HG03066 (cell line): ENCODE results near the gene NUP153.
A peak's percentile ranks its signal among the peaks of the same experiment; 100 is the strongest.
"Not testable (repeated sequence)": the region's sequence is repeated elsewhere in the genome, so short reads cannot be mapped to it uniquely, and the experiment has no call there.

Experiments used
- ATAC-seq: cut with Tn5 transposase; IDR thresholded peaks from one replicate; pipeline ENCODE4 v1.9.1; 2021; ENCODE audit warnings: low read depth; ENCODE audit not compliant: unreplicated experiment

The NUP153 gene

GRCh38 chr6:17706580-17707370 lies at the start of gene NUP153:
Gene NUP153, minus strand, starts transcription at chr6:17706925. Its CDS starts 538 bp downstream, at chr6:17706387.
- ATAC-seq, result peak; percentile 50

- ATAC-seq, result no peak
Measured at GRCh38 chr6:17754254-17754653, 47.5 kb upstream of the NUP153 start.

GRCh38 chr6:17745324-17745723 lies 38.6 kb upstream of the NUP153 start:
- not testable (repeated sequence) for ATAC-seq

GRCh38 chr6:17744757-17745308 lies 38.1 kb upstream of the NUP153 start:
- not testable (repeated sequence) for ATAC-seq

GRCh38 chr6:17744019-17744756 lies 37.5 kb upstream of the NUP153 start:
- ATAC-seq, result no peak

- ATAC-seq, result no peak
Measured at GRCh38 chr6:17741507-17741906, 34.8 kb upstream of the NUP153 start.

GRCh38 chr6:17740559-17741220 lies 34.0 kb upstream of the NUP153 start:
- ATAC-seq, result no peak

- no peak for ATAC-seq
Measured at GRCh38 chr6:17737704-17738252, 31.1 kb upstream of the NUP153 start.

GRCh38 chr6:17735311-17735710 lies 28.6 kb upstream of the NUP153 start:
- ATAC-seq, result not testable (repeated sequence)

GRCh38 chr6:17730078-17730704 lies 23.5 kb upstream of the NUP153 start:
- ATAC-seq, result no peak

- no peak for ATAC-seq
Measured at GRCh38 chr6:17729223-17730077, 22.7 kb upstream of the NUP153 start.

- ATAC-seq, result no peak
Measured at GRCh38 chr6:17728551-17729222, 22.0 kb upstream of the NUP153 start.

- ATAC-seq, result no peak
Measured at GRCh38 chr6:17725083-17725482, 18.4 kb upstream of the NUP153 start.

- no peak for ATAC-seq
Measured at GRCh38 chr6:17724341-17724740, 17.6 kb upstream of the NUP153 start.

GRCh38 chr6:17721671-17722070 lies 14.9 kb upstream of the NUP153 start:
- no peak for ATAC-seq

- no peak for ATAC-seq
Measured at GRCh38 chr6:17719323-17720041, 12.8 kb upstream of the NUP153 start.

GRCh38 chr6:17716221-17716620 lies 9.5 kb upstream of the NUP153 start:
- ATAC-seq, result no peak
